ENCODE results near the gene SHISA2.

SHISA2 gene

DNA sequence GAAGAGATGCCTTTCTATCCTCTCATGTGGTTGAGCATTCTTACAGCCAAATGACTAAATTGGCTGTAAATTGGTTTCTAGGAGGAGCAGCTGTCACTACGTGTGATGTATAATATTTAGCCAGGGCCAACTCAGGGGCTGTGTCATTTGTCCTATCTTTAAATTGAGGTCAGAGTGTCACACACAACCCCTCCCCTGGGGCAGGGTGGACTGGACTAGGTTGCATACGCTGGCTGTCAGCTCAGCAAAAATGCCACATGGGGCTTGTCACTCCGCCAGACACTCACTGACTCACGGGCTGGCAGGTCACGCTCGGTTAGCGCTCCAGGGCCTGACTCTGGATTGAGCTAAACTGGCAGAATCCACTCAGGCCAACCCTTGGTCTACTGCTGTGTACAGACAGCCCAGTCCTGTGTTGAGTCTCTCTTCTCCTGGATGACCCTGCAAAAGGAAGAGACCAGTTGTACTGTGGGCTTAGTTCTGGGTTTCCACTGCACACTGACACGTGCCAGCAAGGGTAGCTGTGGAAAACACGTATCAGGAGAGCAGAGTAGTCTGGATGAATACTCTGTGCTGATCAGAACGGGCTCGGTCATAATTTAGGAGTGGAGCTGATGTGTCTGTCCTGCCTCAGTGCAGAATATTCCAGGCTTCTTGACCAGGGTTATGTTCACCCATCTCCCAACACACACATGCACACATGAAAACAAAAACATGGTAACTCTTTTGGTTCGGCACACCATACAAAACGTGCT, 29.1 kb downstream of the SHISA2 start:
- no peak for DNase-seq (ENCODE audit: low read depth)
- H3K4me3 ChIP-seq (ENCODE audit: low read depth, low read length) = no peak overlapping the region
- TF ChIP-seq, protein P1, sequence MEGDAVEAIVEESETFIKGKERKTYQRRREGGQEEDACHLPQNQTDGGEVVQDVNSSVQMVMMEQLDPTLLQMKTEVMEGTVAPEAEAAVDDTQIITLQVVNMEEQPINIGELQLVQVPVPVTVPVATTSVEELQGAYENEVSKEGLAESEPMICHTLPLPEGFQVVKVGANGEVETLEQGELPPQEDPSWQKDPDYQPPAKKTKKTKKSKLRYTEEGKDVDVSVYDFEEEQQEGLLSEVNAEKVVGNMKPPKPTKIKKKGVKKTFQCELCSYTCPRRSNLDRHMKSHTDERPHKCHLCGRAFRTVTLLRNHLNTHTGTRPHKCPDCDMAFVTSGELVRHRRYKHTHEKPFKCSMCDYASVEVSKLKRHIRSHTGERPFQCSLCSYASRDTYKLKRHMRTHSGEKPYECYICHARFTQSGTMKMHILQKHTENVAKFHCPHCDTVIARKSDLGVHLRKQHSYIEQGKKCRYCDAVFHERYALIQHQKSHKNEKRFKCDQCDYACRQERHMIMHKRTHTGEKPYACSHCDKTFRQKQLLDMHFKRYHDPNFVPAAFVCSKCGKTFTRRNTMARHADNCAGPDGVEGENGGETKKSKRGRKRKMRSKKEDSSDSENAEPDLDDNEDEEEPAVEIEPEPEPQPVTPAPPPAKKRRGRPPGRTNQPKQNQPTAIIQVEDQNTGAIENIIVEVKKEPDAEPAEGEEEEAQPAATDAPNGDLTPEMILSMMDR (IDR thresholded peaks at IDR 0.05; ENCODE audit: insufficient read depth, low read depth, low read length, missing control alignments) = no peak

DNA sequence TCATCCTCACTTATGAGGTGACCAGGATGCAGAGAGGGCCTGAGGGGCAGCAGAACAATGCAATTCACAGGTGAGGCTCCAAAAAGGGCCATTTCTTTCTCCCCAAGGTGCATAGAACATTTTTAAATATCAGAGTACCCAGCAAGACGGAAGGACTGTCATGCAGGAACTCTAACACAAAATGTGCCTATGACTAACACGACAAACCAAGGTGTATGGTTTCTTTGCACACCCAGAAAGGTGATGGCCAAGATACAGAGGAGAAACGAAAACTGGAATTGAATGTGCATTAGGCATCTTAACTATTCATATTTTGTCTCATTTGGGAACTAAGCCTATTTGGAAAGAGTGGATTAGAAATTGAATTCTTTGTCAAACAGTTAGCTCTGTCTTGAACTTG, 29.9 kb downstream of the SHISA2 start:
- no peak overlapping the region for H3K4me3 ChIP-seq (ENCODE audit: low read depth, low read length)
- TF ChIP-seq, protein P1 (IDR thresholded peaks at IDR 0.05; ENCODE audit: insufficient read depth, low read depth, low read length, missing control alignments) = no peak
- no peak for DNase-seq (ENCODE audit: low read depth)

DNA sequence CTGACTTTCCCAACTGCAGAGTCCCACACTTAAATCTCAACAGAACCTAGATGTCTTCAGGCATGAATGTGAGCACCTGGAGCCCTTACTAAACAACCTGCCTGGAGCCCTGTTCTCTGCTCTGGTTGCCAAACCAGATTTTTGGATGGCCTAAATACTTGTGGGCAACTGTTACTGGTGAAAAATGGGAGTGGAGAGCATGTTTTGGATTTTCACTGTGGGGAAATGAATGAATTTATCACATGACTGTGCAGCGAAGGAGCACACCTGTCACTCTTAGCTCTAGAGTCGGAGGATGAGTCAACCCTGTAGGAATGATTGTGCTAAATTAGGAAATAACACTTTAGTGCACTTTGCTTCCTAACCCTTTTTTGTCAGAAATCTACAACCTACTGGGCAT, 30.3 kb downstream of the SHISA2 start:
- TF ChIP-seq, protein P1 (IDR thresholded peaks at IDR 0.05; ENCODE audit: insufficient read depth, low read depth, low read length, missing control alignments) = no peak
- DNase-seq (ENCODE audit: low read depth) = no peak
- no peak overlapping the region for H3K4me3 ChIP-seq (ENCODE audit: low read depth, low read length)

DNA sequence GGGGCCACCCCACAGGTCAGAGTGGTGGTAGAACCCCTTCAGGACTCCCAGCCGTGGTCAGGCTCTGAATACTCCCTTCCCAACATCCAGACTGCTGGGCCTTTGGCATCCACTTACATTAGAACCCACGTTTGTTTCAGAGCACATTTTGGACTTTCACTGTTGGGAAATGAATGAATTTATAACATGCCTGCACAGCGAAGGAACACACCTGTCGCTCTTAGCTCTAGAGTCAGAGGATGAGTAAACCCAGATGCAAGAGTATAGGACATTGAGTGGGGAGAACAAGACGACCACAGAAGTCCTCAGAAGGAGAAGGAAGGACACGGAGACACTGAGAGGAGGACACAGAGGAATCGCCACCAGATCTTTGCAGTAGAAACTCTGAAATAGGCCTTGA, 30.9 kb downstream of the SHISA2 start:
- H3K4me3 ChIP-seq (ENCODE audit: low read depth, low read length) = no peak overlapping the region
- TF ChIP-seq, protein P1 (IDR thresholded peaks at IDR 0.05; ENCODE audit: insufficient read depth, low read depth, low read length, missing control alignments) = no peak
- no peak for DNase-seq (ENCODE audit: low read depth)

DNA sequence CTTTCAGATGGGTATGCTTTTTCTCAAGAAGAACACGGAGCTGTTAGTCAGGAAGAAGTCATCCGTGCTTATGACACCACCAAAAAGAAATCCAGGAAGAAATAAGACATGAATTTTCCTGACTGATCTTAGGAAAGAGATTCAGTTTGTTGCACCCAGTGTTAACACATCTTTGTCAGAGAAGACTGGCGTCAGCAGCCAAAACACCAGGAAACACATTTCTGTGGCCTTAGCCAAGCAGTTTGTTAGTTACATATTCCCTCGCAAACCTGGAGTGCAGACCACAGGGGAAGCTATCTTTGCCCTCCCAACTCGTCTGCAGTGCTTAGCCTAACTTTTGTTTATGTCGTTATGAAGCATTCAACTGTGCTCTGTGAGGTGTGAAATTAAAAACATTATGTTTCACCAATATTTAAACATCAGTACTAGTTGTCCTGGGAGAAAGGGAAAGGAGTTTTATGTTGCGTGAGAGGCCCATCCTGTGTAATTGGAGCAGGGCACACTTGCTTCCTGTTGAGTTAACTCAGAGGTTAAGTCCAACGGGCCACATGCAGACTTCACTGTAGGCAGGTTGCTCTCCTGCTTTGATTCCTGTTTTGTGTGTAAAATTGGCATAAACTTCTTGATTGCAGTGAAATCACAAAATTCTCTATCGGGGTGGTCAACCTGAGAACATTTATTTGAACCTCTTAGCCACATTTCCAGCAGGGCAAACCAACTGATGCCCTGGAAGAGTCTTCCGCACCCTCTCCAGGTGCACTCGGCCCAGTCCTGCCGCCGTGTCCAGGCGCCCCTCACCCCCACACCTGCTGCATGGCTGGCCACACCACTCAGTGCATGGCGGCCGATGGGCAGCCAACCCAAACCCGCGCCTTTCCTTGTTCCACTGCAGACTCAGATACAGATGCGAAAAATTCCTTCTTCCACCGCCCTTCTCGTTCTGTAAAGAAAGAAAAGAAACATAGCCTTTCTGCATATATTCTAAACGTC, 31.6 kb downstream of the SHISA2 start:
- no peak for DNase-seq (ENCODE audit: low read depth)

DNA sequence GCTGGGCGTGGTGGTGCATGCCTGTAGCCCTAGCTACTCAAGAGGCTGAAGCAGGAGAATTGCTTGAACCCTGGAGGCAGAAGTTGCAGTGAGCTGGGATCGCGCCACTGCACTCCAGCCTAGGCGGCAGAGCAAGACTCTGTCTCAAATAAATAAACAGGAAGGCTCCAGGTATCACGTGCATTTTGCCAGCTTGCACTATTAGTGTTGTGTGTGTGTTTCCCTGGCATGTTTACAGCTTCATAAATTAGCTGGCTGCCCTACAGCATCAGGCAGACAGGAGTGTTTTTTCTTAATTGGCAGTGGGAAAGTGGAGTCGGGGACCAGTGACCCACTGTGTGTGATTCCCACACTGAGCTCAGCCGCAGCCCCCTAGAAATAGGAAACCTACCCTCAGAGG, 32.6 kb downstream of the SHISA2 start:
- DNase-seq (ENCODE audit: low read depth) = no peak
- no peak overlapping the region for H3K4me3 ChIP-seq (ENCODE audit: low read depth, low read length)
- TF ChIP-seq, protein P1 (IDR thresholded peaks at IDR 0.05; ENCODE audit: insufficient read depth, low read depth, low read length, missing control alignments) = no peak

More for the DNA sequence above, 31.6 kb downstream of the SHISA2 start:
- H3K4me3 ChIP-seq (ENCODE audit: low read depth, low read length) = no peak overlapping the region
- TF ChIP-seq, protein P1 (IDR thresholded peaks at IDR 0.05; ENCODE audit: insufficient read depth, low read depth, low read length, missing control alignments) = no peak

Data from GM12865 (cell line).